GM23338 (cell line): Measurements from ENCODE around the gene NFATC1. TPM values are rescaled to one million over a fixed set of nuclear protein-coding genes. Genes with fewer than 3 reads are reported as not detected.

ENCODE experiments used
- ATAC-seq: fragments of 200-7000 bp; cut with Tn5 transposase; 3 replicates; pipeline ENCODE4 v1.9.1; 2020
- DNase-seq: peaks from one replicate; pipeline ENCODE4 v3.0.0-alpha.2; 2015; ENCODE audit warnings: low spot score
- H2AFZ ChIP-seq: fragments of 200-600 bp; sonication (generic); 2 replicates; pipeline ENCODE4 v1.8.0; 2016; ENCODE audit warnings: antibody characterized with exemption, mild to moderate bottlenecking, moderate library complexity
- H3F3A ChIP-seq: fragments of 200-600 bp; sonication (generic); replicated peaks from 2 replicates; pipeline ENCODE4 v1.8.0; 2017; ENCODE audit warnings: antibody characterized with exemption, mixed run types, low read depth
- H3K27ac ChIP-seq: fragments of 200-600 bp; sonication (generic); 2 replicates; pipeline ENCODE4 v1.6.1; 2016; ENCODE audit warnings: low read depth
- H3K27me3 ChIP-seq: fragments of 200-600 bp; sonication (generic); 2 replicates; pipeline ENCODE4 v1.8.0; 2016; ENCODE audit warnings: mild to moderate bottlenecking, mixed run types, moderate library complexity; ENCODE audit not compliant: insufficient read depth
- H3K36me3 ChIP-seq: fragments of 200-600 bp; sonication (generic); 2 replicates; pipeline ENCODE4 v1.8.0; 2016; ENCODE audit warnings: mild to moderate bottlenecking; ENCODE audit not compliant: insufficient read depth
- H3K4me1 ChIP-seq: fragments of 200-600 bp; sonication (generic); 2 replicates; pipeline ENCODE4 v1.8.0; 2016; ENCODE audit warnings: mild to moderate bottlenecking, moderate library complexity; ENCODE audit not compliant: insufficient read depth
- H3K4me2 ChIP-seq: fragments of 200-600 bp; sonication (generic); 2 replicates; pipeline ENCODE4 v1.7.1; 2017; ENCODE audit warnings: mixed run types
- H3K4me3 ChIP-seq: fragments of 200-600 bp; sonication (generic); 2 replicates; pipeline ENCODE4 v1.6.1; 2016; ENCODE audit warnings: mixed run types
- H3K79me2 ChIP-seq: fragments of 200-600 bp; sonication (generic); replicated peaks from 2 replicates; pipeline ENCODE4 v1.8.0; 2017; ENCODE audit warnings: mild to moderate bottlenecking; ENCODE audit not compliant: insufficient read depth
- H3K9me2 ChIP-seq: fragments of 200-600 bp; sonication (generic); 2 replicates; pipeline ENCODE4 v1.8.0; 2017; ENCODE audit not compliant: insufficient read depth
- H4K20me1 ChIP-seq: fragments of 200-600 bp; sonication (generic); replicated peaks from 2 replicates; pipeline ENCODE4 v1.8.0; 2017; ENCODE audit warnings: mild to moderate bottlenecking; ENCODE audit not compliant: insufficient read depth
- H3K27ac Mint-ChIP-seq: 2 replicates; pipeline ENCODE4 v1.8.0; 2020; ENCODE audit warnings: inconsistent platforms, mild to moderate bottlenecking, moderate library complexity, mixed read lengths
- H3K27me3 Mint-ChIP-seq: 3 replicates; pipeline ENCODE4 v1.8.0; 2022; ENCODE audit warnings: low read depth, mild to moderate bottlenecking, moderate library complexity, mixed read lengths, inconsistent platforms; ENCODE audit not compliant: insufficient read depth, poor library complexity
- H3K36me3 Mint-ChIP-seq: 3 replicates; pipeline ENCODE4 v1.8.0; 2021; ENCODE audit warnings: low read depth, mild to moderate bottlenecking, inconsistent platforms, moderate library complexity, mixed read lengths
- H3K4me1 Mint-ChIP-seq: 3 replicates; pipeline ENCODE4 v1.8.0; 2020; ENCODE audit warnings: mild to moderate bottlenecking, inconsistent platforms, mixed read lengths
- H3K4me3 Mint-ChIP-seq: 3 replicates; pipeline ENCODE4 v1.8.0; 2021; ENCODE audit warnings: moderate library complexity, mild to moderate bottlenecking, inconsistent platforms, mixed read lengths
- H3K9me3 Mint-ChIP-seq: 3 replicates; pipeline ENCODE4 v1.8.0; 2020; ENCODE audit warnings: moderate library complexity, mild to moderate bottlenecking, inconsistent platforms, mixed read lengths
- CTCF ChIP-seq, 2 experiments: fragments of 200-600 bp in 1 of 2; sonication (generic) in 1 of 2; conservative IDR thresholded peaks; 2 replicates each; pipeline versions ENCODE4 v1.5.1 to v1.6.1; 2016 to 2017; ENCODE audit warnings: antibody characterized with exemption in 2 of 2, low read depth in 2 of 2, mild to moderate bottlenecking in 2 of 2, moderate library complexity in 1 of 2
- EZH2phosphoT487 ChIP-seq: fragments of 200-600 bp; sonication (generic); IDR thresholded peaks from one replicate; pipeline ENCODE4 v1.8.1; 2018; ENCODE audit warnings: antibody characterized with exemption; ENCODE audit not compliant: unreplicated experiment
- STAT1 ChIP-seq: IDR thresholded peaks from one replicate; pipeline ENCODE4 v1.6.1; 2016; ENCODE audit warnings: antibody characterized with exemption; ENCODE audit not compliant: unreplicated experiment
- ZNF331 ChIP-seq: fragments of 250-450 bp; sonication (Bioruptor Pico); IDR thresholded peaks from 2 replicates; pipeline ENCODE4 v1.5.0; 2020; ENCODE audit warnings: low read depth, mild to moderate bottlenecking, moderate library complexity
- ZNF462 ChIP-seq: fragments of 250-450 bp; sonication (Bioruptor Pico); IDR thresholded peaks from 2 replicates; pipeline ENCODE4 v1.5.0; 2020; ENCODE audit warnings: mild to moderate bottlenecking, moderate library complexity
- polyA plus RNA-seq: library from polyadenylated mRNA; unstranded; fragments of >200 nt; fragmentation: Nextera tagmentation; extraction: Ambion mirVana; gene quantifications from 2 replicates; pipeline ENCODE4 v1.2.1, GENCODE V29; 2016
- total RNA-seq: library from RNA; depleted of rRNA; stranded (reverse); fragments of >200 nt; shearing (Covaris generic); gene quantifications from 2 replicates; pipeline ENCODE4 v1.2.3, GENCODE V29; 2014

Gene NFATC1
- total and polyA plus RNA-seq, 2 experiments from 2014 or later, result 3.9 to 6.4 TPM

- no peak overlapping the region for H2AFZ ChIP-seq
- no peaks in the 10 kb centered on the region for H4K20me1 ChIP-seq
- H3K27ac ChIP-seq, result no peak overlapping the region
- H3K4me3 Mint-ChIP-seq, result no peak overlapping the region
- H3K27me3 ChIP-seq, result no peaks in the 10 kb centered on the region
- H3K36me3 Mint-ChIP-seq, result no peaks in the 10 kb centered on the region
- H3K4me2 ChIP-seq, result no peak overlapping the region
- DNase-seq, result no peak
- H3K4me3 ChIP-seq, result no peak overlapping the region
- no peak overlapping the region for H3K27ac Mint-ChIP-seq
- TF ChIP-seq ZNF462 (no peak), STAT1 (no peak), EZH2phosphoT487 (no peak), ZNF331 (CRISPR knock-in tag) (no peak), CTCF (conservative IDR thresholded peaks at IDR 0.05; ENCODE audit: low read depth in 2 of 2) (no peak)
- H3K4me1 ChIP-seq, result no peaks in the 10 kb centered on the region
- H3F3A ChIP-seq, result no peaks in the 10 kb centered on the region
- peaks cover 9% of the 10 kb centered on the region for H3K27me3 Mint-ChIP-seq
- no peak for ATAC-seq
- H3K36me3 ChIP-seq, result no peaks in the 10 kb centered on the region
- no peaks in the 10 kb centered on the region for H3K79me2 ChIP-seq
- H3K9me2 ChIP-seq, result no peaks in the 10 kb centered on the region
- H3K9me3 Mint-ChIP-seq, result no peaks in the 10 kb centered on the region; the same call in 2 of the 3 replicates
- no peaks in the 10 kb centered on the region for H3K4me1 Mint-ChIP-seq
Observed at GRCh38 chr18:79491081-79491551, 95.4 kb downstream of the NFATC1 start.
